ENCODE results near the gene WDR64. TPM values are rescaled to one million over a fixed set of nuclear protein-coding genes. Genes with fewer than 3 reads are reported as not detected.

The WDR64 gene
- total RNA-seq, 4 donors from 2014 or later, result not detected

- no peak for DNase-seq (ENCODE audit: low spot score)
- TF ChIP-seq CTCF (IDR thresholded peaks at IDR 0.05), result no peak
- no peak for ATAC-seq (ENCODE audit: low FRiP score)
These were observed 97.2 kb downstream of the WDR64 start for GRCh38 chr1:241749041-241749944.

GRCh38 chr1:241749945-241750695 lies 98.0 kb downstream of the WDR64 start:
- no peak for ATAC-seq (ENCODE audit: low FRiP score)
- DNase-seq (ENCODE audit: low spot score), result no peak

GRCh38 chr1:241751524-241751923 lies 99.4 kb downstream of the WDR64 start:
- DNase-seq (ENCODE audit: low spot score) (no peak), ATAC-seq (ENCODE audit: low FRiP score) (no peak)
- no peak for TF ChIP-seq CTCF (IDR thresholded peaks at IDR 0.05)

More at GRCh38 chr1:241749945-241750695, 98.0 kb downstream of the WDR64 start:
- TF ChIP-seq CTCF (IDR thresholded peaks at IDR 0.05), result no peak

GRCh38 chr1:241762713-241763339 lies 110.7 kb downstream of the WDR64 start:
- no peak for TF ChIP-seq CTCF (IDR thresholded peaks at IDR 0.05)
- no peak for DNase-seq (ENCODE audit: low spot score)
- no peak for ATAC-seq (ENCODE audit: low FRiP score)

- DNase-seq (ENCODE audit: low spot score) (no peak), ATAC-seq (ENCODE audit: low FRiP score) (no peak)
- no peak for TF ChIP-seq CTCF (IDR thresholded peaks at IDR 0.05)
These were observed 113.3 kb downstream of the WDR64 start for GRCh38 chr1:241765390-241765789.

- no peak for TF ChIP-seq CTCF (IDR thresholded peaks at IDR 0.05)
These were observed 115.7 kb downstream of the WDR64 start for GRCh38 chr1:241767737-241768136.

More at GRCh38 chr1:241767737-241768136, 115.7 kb downstream of the WDR64 start:
- ATAC-seq (ENCODE audit: low FRiP score) (no peak), DNase-seq (ENCODE audit: low spot score) (no peak)
